ENCODE measurements around the gene CD300H. TPM values are rescaled to one million over a fixed set of nuclear protein-coding genes. Genes with fewer than 3 reads are reported as not detected.

Gene CD300H
- not detected in 2 replicates for total RNA-seq

DNA sequence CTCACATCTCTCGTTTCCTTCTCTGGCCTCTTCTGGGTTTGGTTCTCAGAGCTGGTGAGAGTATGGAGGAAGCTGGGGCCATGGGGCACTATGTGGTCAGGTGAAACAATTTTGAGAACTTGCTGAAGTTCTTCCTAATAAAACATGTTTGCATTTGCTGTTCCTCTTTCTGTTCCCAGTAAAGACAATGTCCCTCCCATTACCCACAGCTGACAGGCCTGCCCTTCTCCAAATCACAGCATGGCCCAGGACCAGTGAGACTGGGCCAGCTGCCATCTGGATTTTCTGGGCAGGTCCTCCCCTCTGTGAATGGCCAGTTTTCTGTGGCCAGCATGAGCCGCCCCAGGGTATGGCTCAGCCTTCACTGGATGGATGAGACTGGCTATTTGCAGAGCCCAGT, at the start of gene CD300H:
CD300H (minus strand) TSS at position 113 of the 400 bp plus-strand sequence.

DNA sequence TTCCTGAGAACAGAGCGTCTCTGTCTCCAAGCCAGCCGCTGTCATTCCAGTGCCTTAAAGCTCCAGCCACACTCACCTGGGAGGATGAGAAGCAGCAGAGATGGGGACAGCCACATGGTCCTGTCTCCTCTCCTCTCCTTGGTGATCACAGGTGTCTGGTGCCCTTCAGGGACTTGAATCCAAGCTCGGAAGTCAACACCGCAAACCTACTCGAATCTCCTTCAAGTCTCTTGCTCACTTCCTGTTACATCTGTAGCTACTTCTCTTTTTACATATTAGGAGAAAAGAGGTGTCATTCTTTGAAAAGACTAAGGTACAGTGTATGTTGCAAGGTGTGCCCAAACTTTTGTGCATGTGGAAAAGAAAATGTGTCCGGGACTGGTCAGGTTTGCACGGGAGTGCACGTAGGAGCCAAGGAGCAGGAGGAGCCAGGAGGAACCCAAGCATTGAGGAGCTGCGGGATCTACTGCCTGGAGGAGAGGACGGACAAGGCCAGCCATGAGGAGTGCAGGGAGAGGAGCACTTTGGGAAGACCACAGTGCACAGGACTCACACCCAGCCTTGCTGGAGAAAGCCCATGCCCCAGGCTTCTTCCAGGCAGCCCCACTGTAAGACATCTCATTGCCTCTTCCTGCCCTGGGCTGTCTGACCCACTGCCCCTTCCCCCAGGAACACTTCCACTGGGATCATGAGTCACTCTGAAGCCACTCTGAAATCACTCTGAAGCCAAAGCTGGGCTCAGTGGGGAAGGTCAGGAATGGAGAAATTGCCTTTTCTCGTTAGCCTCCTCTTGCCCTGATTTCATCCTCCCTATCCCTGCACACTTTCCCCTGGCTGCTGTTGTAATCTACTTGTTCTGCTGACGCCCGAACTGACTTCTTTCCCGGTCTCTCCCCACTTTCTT, 25.0 kb upstream of the CD300H start, which contains the start of gene CD300LD:
CD300LD (minus strand) TSS at position 197 of the 904 bp plus-strand sequence; CDS start at position 116, 81 bp downstream.

DNA sequence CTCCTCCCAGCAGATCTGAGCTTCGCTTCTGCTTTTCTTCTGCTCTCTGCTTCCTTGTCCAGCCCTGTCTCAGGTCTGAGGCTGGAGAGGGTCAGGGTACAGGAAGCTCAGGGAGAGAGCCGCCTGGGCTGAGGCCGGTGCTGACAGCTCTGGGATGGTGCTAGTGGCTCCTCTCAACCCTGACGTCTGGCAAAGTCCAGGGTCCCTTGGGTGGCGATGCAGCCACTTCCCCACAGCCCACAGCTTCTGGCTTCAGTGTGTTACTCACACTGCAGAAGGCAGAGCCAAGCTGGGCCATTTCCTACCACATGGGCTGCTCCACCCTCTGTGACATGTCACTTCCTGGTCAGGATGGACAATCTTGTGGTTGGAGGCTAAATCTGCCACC, 21.5 kb downstream of the CD300H start, which contains the start of gene CD300C:
CD300C (minus strand) TSS at position 273 of the 388 bp plus-strand sequence. CDS start 333 bp downstream, outside the sequence.

DNA sequence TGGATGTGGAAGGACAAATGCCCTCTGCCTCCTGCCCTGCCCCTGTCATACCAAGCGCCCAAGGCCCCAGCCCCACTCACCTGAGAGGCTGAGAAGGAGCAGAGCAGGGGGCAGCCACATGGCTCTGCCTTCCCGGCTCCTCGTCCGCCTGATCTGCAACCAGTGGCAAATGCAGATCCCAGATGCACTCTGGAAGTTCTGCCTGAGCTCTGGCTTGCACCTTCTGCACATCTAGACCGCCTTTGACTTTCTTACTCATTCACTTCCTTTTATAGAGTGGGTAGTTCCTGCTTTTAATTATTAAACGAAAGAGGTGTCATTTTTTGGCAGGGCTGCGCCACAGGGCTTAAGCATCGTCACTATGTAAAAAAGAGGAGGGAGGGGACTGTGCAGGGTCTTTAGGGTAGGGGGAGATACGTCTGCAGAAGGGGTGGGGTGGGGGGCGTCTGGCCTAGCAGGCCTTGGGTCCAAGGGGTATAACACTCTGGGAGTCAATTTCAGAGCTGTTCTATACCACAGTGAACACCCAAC, 36.0 kb downstream of the CD300H start, which contains the start of gene CD300LB:
CD300LB (minus strand) TSS at position 245 of the 531 bp plus-strand sequence; CDS start at position 120, 125 bp downstream.

Other genes with a start within 250 kb of the CD300H start
- gene KIF19, start 241.3 kb downstream of the CD300H start, total RNA-seq, result not detected in 2 replicates
- gene BTBD17, start 205.6 kb downstream of the CD300H start, total RNA-seq, result not detected in 2 replicates
- gene GPR142, start 200.0 kb downstream of the CD300H start, total RNA-seq, result 0.26 TPM in 1 of 2 replicates, not detected in the other
- 13.8 and 15.0 TPM in 2 replicates for gene GPRC5C, start 135.4 kb downstream of the CD300H start, total RNA-seq
- gene CD300A, start 100.9 kb downstream of the CD300H start, total RNA-seq, result not detected in 2 replicates
- gene CD300LB, start 36.0 kb downstream of the CD300H start, total RNA-seq, result not detected in 2 replicates
- gene CD300C, start 21.4 kb downstream of the CD300H start, total RNA-seq, result not detected in 2 replicates
- gene CD300LD, start 24.8 kb upstream of the CD300H start, total RNA-seq, result not detected in 2 replicates
- not detected in 2 replicates for gene CD300E, start 56.2 kb upstream of the CD300H start, total RNA-seq
- gene CD300LF, start 145.4 kb upstream of the CD300H start, total RNA-seq, result not detected in 2 replicates
- gene RAB37, start 169.7 kb upstream of the CD300H start, total RNA-seq, result 0.33 and 0.36 TPM in 2 replicates
- 13.0 and 14.5 TPM in 2 replicates for gene NHERF1, start 181.1 kb upstream of the CD300H start, total RNA-seq
- gene NAT9, start 208.8 kb upstream of the CD300H start, total RNA-seq, result 32.6 and 46.7 TPM in 2 replicates

Measured in smooth muscle cell of the pulmonary artery (primary cell).